Activated CD4-positive, alpha-beta T cell treated with anti-CD3 and anti-CD28 coated beads, Interleukin-2, Interleukin-4, amounts not matched to agents 100 ng/mL and 50 ng/mL, durations not matched to agents 16 hours and 8 hours (primary cell): ENCODE results near the gene PPP2R5A.
A peak's percentile ranks its signal among the peaks of the same experiment; 100 is the strongest.
"Not testable (repeated sequence)": the region's sequence is repeated elsewhere in the genome, so short reads cannot be mapped to it uniquely, and the experiment has no call there.

ENCODE experiments used
- DNase-seq: peaks from one replicate; pipeline ENCODE4 v3.0.0-alpha.2; 2020; ENCODE audit warnings: low spot score

Gene PPP2R5A

GRCh38 chr1:212355230-212355969, 70.2 kb downstream of the PPP2R5A start:
- DNase-seq = no peak

- peak; percentile 66 for DNase-seq
These were observed 74.7 kb downstream of the PPP2R5A start for GRCh38 chr1:212359794-212360479.

GRCh38 chr1:212364985-212365384, 79.8 kb downstream of the PPP2R5A start:
- no peak for DNase-seq

GRCh38 chr1:212366901-212367300, 81.7 kb downstream of the PPP2R5A start:
- DNase-seq = no peak

- no peak for DNase-seq
These were observed 82.4 kb downstream of the PPP2R5A start for GRCh38 chr1:212367474-212368072.

GRCh38 chr1:212368073-212368484, 82.9 kb downstream of the PPP2R5A start:
- DNase-seq = peak; percentile 79

- no peak for DNase-seq
These were observed 90.8 kb downstream of the PPP2R5A start for GRCh38 chr1:212375986-212376385.

GRCh38 chr1:212377644-212378043, 92.4 kb downstream of the PPP2R5A start:
- no peak for DNase-seq

- DNase-seq = no peak
These were observed 94.2 kb downstream of the PPP2R5A start for GRCh38 chr1:212379366-212379765.

- DNase-seq = no peak
These were observed 96.3 kb downstream of the PPP2R5A start for GRCh38 chr1:212381397-212382035.

GRCh38 chr1:212386029-212386428, 100.8 kb downstream of the PPP2R5A start:
- no peak for DNase-seq

GRCh38 chr1:212388985-212389716, 103.9 kb downstream of the PPP2R5A start:
- no peak for DNase-seq

- not testable (repeated sequence) for DNase-seq
These were observed 110.6 kb downstream of the PPP2R5A start for GRCh38 chr1:212395678-212396437.

- no peak for DNase-seq
These were observed 111.4 kb downstream of the PPP2R5A start for GRCh38 chr1:212396638-212397037.

GRCh38 chr1:212397171-212397570, 112.0 kb downstream of the PPP2R5A start:
- DNase-seq = no peak

- DNase-seq = no peak
These were observed 115.8 kb downstream of the PPP2R5A start for GRCh38 chr1:212401042-212401441.

GRCh38 chr1:212401838-212402582, 116.8 kb downstream of the PPP2R5A start:
- no peak for DNase-seq

GRCh38 chr1:212402666-212403321, 117.6 kb downstream of the PPP2R5A start:
- no peak for DNase-seq

GRCh38 chr1:212410231-212410820, 125.1 kb downstream of the PPP2R5A start:
- no peak for DNase-seq
